IMR-90 (cell line): ENCODE results near the gene EIF4ENIF1. TPM values are rescaled to one million over a fixed set of nuclear protein-coding genes. Genes with fewer than 3 reads are reported as not detected.
"Not testable (repeated sequence)": the region's sequence is repeated elsewhere in the genome, so short reads cannot be mapped to it uniquely, and the experiment has no call there.

Experiments
- ATAC-seq: fragments of 200-7000 bp; cut with Tn5 transposase; 2 replicates; pipeline ENCODE4 v1.9.1; 2020; ENCODE audit warnings: low read depth, mild to moderate bottlenecking, moderate library complexity
- BruUV-seq: library from RNA; stranded (reverse); fragments of 400-500 nt; replicated peaks from 2 replicates; lab custom pipeline; 2021; lab: Mats Ljungman, UMichigan
- CTCF ChIA-PET: fragments of 300-600 bp; formaldehyde crosslinking; extraction: SDS; loops from one replicate; lab custom pipeline; 2021; ENCODE audit warnings: antibody characterized with exemption; lab: Yijun Ruan, JAX
- POLR2A ChIA-PET: fragments of 300-600 bp; sonication (Branson Sonifier 250); formaldehyde crosslinking; loops from one replicate; lab custom pipeline; 2022; ENCODE audit warnings: antibody characterized with exemption; ENCODE audit not compliant: unreplicated experiment; lab: Charles Lee
- DNase-seq: peaks from one replicate; pipeline ENCODE4 v3.0.0; 2013
- H2AFZ ChIP-seq: replicated peaks from 2 replicates; pipeline ENCODE3; 2013; ENCODE audit warnings: low read length, mild to moderate bottlenecking; ENCODE audit not compliant: poor library complexity
- H2AK5ac ChIP-seq: 2 replicates; pipeline ENCODE4 v1.6.1; 2013; ENCODE audit warnings: low read depth, low read length, inconsistent platforms
- H2AK9ac ChIP-seq: replicated peaks from 2 replicates; pipeline ENCODE3; 2013; ENCODE audit warnings: mild to moderate bottlenecking, low read depth, low read length, moderate library complexity; ENCODE audit not compliant: poor library complexity
- H2BK120ac ChIP-seq: 2 replicates; pipeline ENCODE4 v1.6.1; 2013; ENCODE audit warnings: low read depth, low read length, inconsistent platforms
- H2BK15ac ChIP-seq: 3 replicates; pipeline ENCODE4 v1.6.1; 2013; ENCODE audit warnings: low read depth, low read length, inconsistent platforms
- H2BK20ac ChIP-seq: 2 replicates; pipeline ENCODE4 v1.6.1; 2013; ENCODE audit warnings: low read depth, mild to moderate bottlenecking, inconsistent platforms, low read length, moderate library complexity
- H2BK5ac ChIP-seq: 2 replicates; pipeline ENCODE4 v1.6.1; 2013; ENCODE audit warnings: mild to moderate bottlenecking, low read depth, low read length, inconsistent platforms; ENCODE audit not compliant: poor library complexity, severe bottlenecking
- H3K14ac ChIP-seq: replicated peaks from 2 replicates; pipeline ENCODE4 v1.6.1; 2013; ENCODE audit warnings: low read depth, low read length, inconsistent platforms
- H3K18ac ChIP-seq: 2 replicates; pipeline ENCODE4 v1.6.1; 2013; ENCODE audit warnings: low read depth, low read length, control low read depth
- H3K23ac ChIP-seq: 2 replicates; pipeline ENCODE4 v1.6.1; 2013; ENCODE audit warnings: low read depth, low read length, inconsistent platforms
- H3K27ac ChIP-seq: 2 replicates; pipeline ENCODE4 v1.5.1; 2013; ENCODE audit warnings: mild to moderate bottlenecking, control low read depth, low read length; ENCODE audit not compliant: insufficient read depth
- H3K27me3 ChIP-seq: 2 replicates; pipeline ENCODE4 v1.6.1; 2013; ENCODE audit warnings: low read length; ENCODE audit not compliant: control insufficient read depth, insufficient read depth
- H3K36me3 ChIP-seq: 2 replicates; pipeline ENCODE4 v1.6.1; 2013; ENCODE audit warnings: low read length, mixed read lengths; ENCODE audit not compliant: control insufficient read depth, insufficient read depth
- H3K4ac ChIP-seq: 2 replicates; pipeline ENCODE4 v1.6.1; 2013; ENCODE audit warnings: low read depth, low read length, inconsistent platforms
- H3K4me1 ChIP-seq: 2 replicates; pipeline ENCODE4 v1.6.1; 2013; ENCODE audit warnings: low read length, mixed read lengths; ENCODE audit not compliant: control insufficient read depth, insufficient read depth
- H3K4me2 ChIP-seq: 2 replicates; pipeline ENCODE4 v1.6.1; 2013; ENCODE audit warnings: low read depth, mild to moderate bottlenecking, control low read depth, low read length, moderate library complexity
- H3K4me3 ChIP-seq: 2 replicates; pipeline ENCODE4 v1.5.1; 2013; ENCODE audit warnings: low read depth, mild to moderate bottlenecking, control low read depth, low read length, moderate library complexity; ENCODE audit not compliant: insufficient read depth
- H3K56ac ChIP-seq: 2 replicates; pipeline ENCODE4 v1.6.1; 2013; ENCODE audit warnings: low read length, inconsistent platforms; ENCODE audit not compliant: insufficient read depth; ENCODE audit errors: extremely low read depth
- H3K79me1 ChIP-seq, 2 experiments: 2 replicates each; pipeline ENCODE4 v1.6.1; 2013; ENCODE audit warnings: low read length in 2 of 2, inconsistent platforms in 1 of 2, low read depth in 1 of 2
- H3K9ac ChIP-seq: 2 replicates; pipeline ENCODE4 v1.6.1; 2013; ENCODE audit warnings: low read depth, low read length, control low read depth
- H3K9me1 ChIP-seq: 2 replicates; pipeline ENCODE4 v1.6.1; 2013; ENCODE audit warnings: low read length, inconsistent platforms; ENCODE audit not compliant: insufficient read depth
- H3K9me3 ChIP-seq: 2 replicates; pipeline ENCODE4 v1.6.1; 2013; ENCODE audit warnings: low read length; ENCODE audit not compliant: control insufficient read depth, insufficient read depth
- H4K20me1 ChIP-seq: 2 replicates; pipeline ENCODE4 v1.6.1; 2013; ENCODE audit warnings: low read length, inconsistent platforms; ENCODE audit not compliant: insufficient read depth
- H4K5ac ChIP-seq: 2 replicates; pipeline ENCODE4 v1.6.1; 2013; ENCODE audit warnings: mild to moderate bottlenecking, low read depth, low read length, control low read depth
- H4K8ac ChIP-seq, 2 experiments: 2 replicates each; pipeline ENCODE4 v1.6.1; 2013; ENCODE audit warnings: low read depth in 2 of 2, low read length in 2 of 2, control low read depth in 1 of 2, inconsistent platforms in 1 of 2
- H4K91ac ChIP-seq: 2 replicates; pipeline ENCODE4 v1.6.1; 2013; ENCODE audit warnings: low read depth, low read length, inconsistent platforms; ENCODE audit not compliant: insufficient read depth
- WGBS, 2 experiments: methylation state at CpG; one replicate each; pipeline versions ENCODE4 v1.1.5 to v1.1.7; 2013; ENCODE audit warnings: missing lambda C conversion rate in 2 of 2; ENCODE audit not compliant: insufficient read length in 1 of 2; ENCODE audit errors: extremely low coverage in 2 of 2; 5-methylcytosine and 5-hydroxymethylcytosine counted together
- dilution Hi-C: fragments of 300-500 bp; cut with HindIII; formaldehyde crosslinking; loops from one replicate; pipeline ENCODE4 v1.14.3; 2018; ENCODE audit warnings: low sequenced_read_pairs; ENCODE audit not compliant: unreplicated experiment
- in situ Hi-C: fragments of 300-500 bp; cut with MboI; formaldehyde crosslinking; loops from 3 replicates; pipeline ENCODE4 v1.14.3; 2019; ENCODE audit warnings: low sequenced_read_pairs, inconsistent platforms, mixed read lengths
- intact Hi-C: fragments of 100-400 bp; cut with micrococcal nuclease; formaldehyde crosslinking; loops from 2 replicates; pipeline ENCODE4 v1.10.0; 2022
- polyA plus RNA-seq, 3 experiments: library from polyadenylated mRNA; depleted of rRNA; stranded (reverse); fragments of >200 nt; gene quantifications; 2 replicates each; pipeline ENCODE4 v1.2.3, GENCODE V29; 2012; ENCODE audit warnings: low replicate concordance in 1 of 3
- total RNA-seq: library from RNA; depleted of rRNA; stranded (reverse); fragments of >200 nt; gene quantifications from 2 replicates; pipeline ENCODE4 v1.2.3, GENCODE V29; 2012

Gene EIF4ENIF1
- total and polyA plus RNA-seq, 2 of the 4 experiments (the other 2 are of a cell fraction), result 14.7 to 16.0 TPM

DNA sequence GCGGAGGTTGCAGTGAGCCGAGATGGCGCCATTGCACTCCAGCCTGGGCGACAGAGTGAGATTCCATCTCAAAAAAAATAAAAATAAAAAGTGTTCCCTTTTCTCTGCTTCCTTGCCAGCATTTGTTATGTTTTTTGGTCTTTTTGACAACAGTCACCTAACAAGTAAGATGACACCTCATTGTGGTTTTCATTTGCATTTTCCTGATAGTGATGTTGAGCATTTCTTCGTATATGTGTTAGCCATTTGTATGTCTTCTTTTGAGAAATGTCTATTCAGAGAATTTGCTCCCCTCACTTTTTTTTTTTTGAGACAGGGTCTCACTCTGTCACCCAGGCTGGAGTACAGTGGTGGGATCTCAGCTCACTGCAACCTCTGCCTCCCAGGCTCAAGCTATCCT, 34.5 kb upstream of the EIF4ENIF1 start:
- dilution Hi-C loops, H3K4me1 ChIP-seq, H2AK9ac ChIP-seq, H3K18ac ChIP-seq, H4K8ac ChIP-seq, in situ Hi-C loops, H2AK5ac ChIP-seq, H3K4me2 ChIP-seq, H4K5ac ChIP-seq, H2AFZ ChIP-seq, H3K36me3 ChIP-seq, POLR2A ChIA-PET, H4K91ac ChIP-seq, H2BK20ac ChIP-seq, H3K23ac ChIP-seq, ATAC-seq, H3K9ac ChIP-seq, DNase-seq, H3K4ac ChIP-seq, H3K4me3 ChIP-seq, H4K20me1 ChIP-seq, H2BK5ac ChIP-seq, H3K9me1 ChIP-seq, H2BK15ac ChIP-seq, H3K27ac ChIP-seq, H3K56ac ChIP-seq, BruUV-seq, H3K9me3 ChIP-seq, H3K27me3 ChIP-seq, H3K14ac ChIP-seq, H2BK120ac ChIP-seq, intact Hi-C loops: not testable (repeated sequence)
- H3K79me1 ChIP-seq, result peaks cover 12 to 14% of the 10 kb centered on the region in 2 experiments; a peak in 3 of 4 replicates
- CTCF ChIA-PET, result interaction anchor here (0.6 kb wide), 1 partner anchor 600 kb away, joined by 3 read pairs; no protein-coding TSS in a partner anchor
- WGBS, 2 experiments, result 100% methylated on average over 1 of the region's 5 CpGs; no CpG with 5 or more reads in 1 of the 2 experiments
